OCI-LY1 (cell line): ENCODE data around the gene LILRA5.

Source experiments
- CTCF ChIP-seq: fragments of 200-600 bp; sonication (generic), shearing (Covaris generic); IDR thresholded peaks from 2 replicates; pipeline ENCODE4 v1.5.1; 2017; ENCODE audit warnings: mild to moderate bottlenecking, antibody characterized with exemption, low read length, moderate library complexity, mixed read lengths
- EZH2 ChIP-seq: fragments of 200-600 bp; sonication (generic), shearing (Covaris generic); IDR thresholded peaks from 2 replicates; pipeline ENCODE4 v1.8.0; 2017; ENCODE audit warnings: borderline replicate concordance, mixed run types, mild to moderate bottlenecking, antibody characterized with exemption, low read length, moderate library complexity, mixed read lengths

GRCh38 chr19:54287456-54287855 is 25.5 kb downstream of the LILRA5 start:
- TF ChIP-seq CTCF = no peak
- TF ChIP-seq EZH2 = no peak
